ENCODE results near the gene PAK1.

Gene PAK1

DNA sequence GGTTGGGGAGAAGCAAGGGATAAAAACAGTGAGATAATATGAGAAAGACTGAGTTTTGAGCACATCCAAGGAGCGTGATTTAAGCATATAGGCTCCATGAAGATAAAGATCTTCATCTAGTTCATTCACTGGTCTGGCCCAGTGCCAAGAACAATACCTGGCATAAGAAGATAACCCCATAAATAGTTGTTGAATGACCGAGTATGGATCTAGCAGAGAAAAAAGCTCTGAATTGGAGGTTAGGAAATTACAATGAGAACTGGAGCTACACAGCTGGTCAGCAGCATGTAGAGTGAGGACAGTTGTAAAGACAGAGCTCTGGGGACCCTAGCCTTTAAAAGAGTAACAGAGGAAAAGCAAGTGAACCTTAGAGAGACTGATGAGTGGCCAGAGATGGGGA, 33.0 kb upstream of the PAK1 start:
- Histone ChIP-seq H3K9ac (ENCODE audit: low read length) (no peak overlapping the region), H3F3A (ENCODE audit: insufficient read depth) (no peaks in the 10 kb centered on the region), H3K79me2 (ENCODE audit: insufficient read depth, low read length) (no peaks in the 10 kb centered on the region), H3K27ac (ENCODE audit: low read depth, low read length) (no peak overlapping the region), H2AFZ (ENCODE audit: low read depth, low read length, severe bottlenecking) (no peak overlapping the region), H3K9me3 (ENCODE audit: insufficient read depth, low read length) (no peaks in the 10 kb centered on the region), H3K27me3 (ENCODE audit: low read length) (no peaks in the 10 kb centered on the region), H3K4me3 (ENCODE audit: insufficient read depth, low read length, poor library complexity, severe bottlenecking) (no peak overlapping the region), H3K4me2 (ENCODE audit: low read depth, low read length, poor library complexity, severe bottlenecking) (no peak overlapping the region), H3K36me3 (ENCODE audit: low read length) (no peaks in the 10 kb centered on the region), H3K9me2 (replicated peaks; ENCODE audit: insufficient read depth, low read length) (no peaks in the 10 kb centered on the region), H4K20me1 (ENCODE audit: low read depth, low read length) (no peaks in the 10 kb centered on the region)
- no peak for TF ChIP-seq EZH2phosphoT487 (conservative IDR thresholded peaks at IDR 0.05; ENCODE audit: low read length)
- TF ChIP-seq, protein P1, sequence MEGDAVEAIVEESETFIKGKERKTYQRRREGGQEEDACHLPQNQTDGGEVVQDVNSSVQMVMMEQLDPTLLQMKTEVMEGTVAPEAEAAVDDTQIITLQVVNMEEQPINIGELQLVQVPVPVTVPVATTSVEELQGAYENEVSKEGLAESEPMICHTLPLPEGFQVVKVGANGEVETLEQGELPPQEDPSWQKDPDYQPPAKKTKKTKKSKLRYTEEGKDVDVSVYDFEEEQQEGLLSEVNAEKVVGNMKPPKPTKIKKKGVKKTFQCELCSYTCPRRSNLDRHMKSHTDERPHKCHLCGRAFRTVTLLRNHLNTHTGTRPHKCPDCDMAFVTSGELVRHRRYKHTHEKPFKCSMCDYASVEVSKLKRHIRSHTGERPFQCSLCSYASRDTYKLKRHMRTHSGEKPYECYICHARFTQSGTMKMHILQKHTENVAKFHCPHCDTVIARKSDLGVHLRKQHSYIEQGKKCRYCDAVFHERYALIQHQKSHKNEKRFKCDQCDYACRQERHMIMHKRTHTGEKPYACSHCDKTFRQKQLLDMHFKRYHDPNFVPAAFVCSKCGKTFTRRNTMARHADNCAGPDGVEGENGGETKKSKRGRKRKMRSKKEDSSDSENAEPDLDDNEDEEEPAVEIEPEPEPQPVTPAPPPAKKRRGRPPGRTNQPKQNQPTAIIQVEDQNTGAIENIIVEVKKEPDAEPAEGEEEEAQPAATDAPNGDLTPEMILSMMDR (IDR thresholded peaks at IDR 0.05; ENCODE audit: insufficient read depth, low read length, poor library complexity, severe bottlenecking), result no peak

DNA sequence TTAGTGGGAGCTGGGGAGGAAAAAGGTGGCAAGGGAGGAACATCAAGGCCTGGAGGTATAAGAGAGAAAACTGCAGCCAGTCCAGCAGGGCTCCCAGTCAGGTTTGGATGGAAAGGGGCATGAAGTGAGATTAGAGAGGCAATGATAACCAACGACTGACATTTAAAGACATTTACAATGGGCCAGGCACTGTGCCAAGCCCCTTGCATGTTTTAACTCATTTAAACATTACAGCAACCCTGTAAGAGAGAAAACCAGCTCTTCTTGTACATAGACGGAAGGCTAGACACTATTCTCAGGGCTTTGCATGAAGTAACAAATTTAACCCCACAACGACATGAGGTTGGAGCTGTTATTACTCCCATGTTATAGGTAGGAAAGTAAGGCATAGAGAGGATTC, 32.1 kb upstream of the PAK1 start:
- no peak overlapping the region for H3K27ac ChIP-seq (ENCODE audit: low read depth, low read length)
- H3F3A ChIP-seq (ENCODE audit: insufficient read depth), result no peaks in the 10 kb centered on the region
- H2AFZ ChIP-seq (ENCODE audit: low read depth, low read length, severe bottlenecking), result no peak overlapping the region
- H3K9me3 ChIP-seq (ENCODE audit: insufficient read depth, low read length), result no peaks in the 10 kb centered on the region
- no peaks in the 10 kb centered on the region for H3K27me3 ChIP-seq (ENCODE audit: low read length)
- H3K4me2 ChIP-seq (ENCODE audit: low read depth, low read length, poor library complexity, severe bottlenecking), result no peak overlapping the region
- H3K9ac ChIP-seq (ENCODE audit: low read length), result no peak overlapping the region
- H3K4me3 ChIP-seq (ENCODE audit: insufficient read depth, low read length, poor library complexity, severe bottlenecking), result no peak overlapping the region
- TF ChIP-seq EZH2phosphoT487 (conservative IDR thresholded peaks at IDR 0.05; ENCODE audit: low read length), result no peak
- TF ChIP-seq, protein P1 (IDR thresholded peaks at IDR 0.05; ENCODE audit: insufficient read depth, low read length, poor library complexity, severe bottlenecking), result no peak
- H3K36me3 ChIP-seq (ENCODE audit: low read length), result no peaks in the 10 kb centered on the region
- H4K20me1 ChIP-seq (ENCODE audit: low read depth, low read length), result no peaks in the 10 kb centered on the region
- no peaks in the 10 kb centered on the region for H3K9me2 ChIP-seq (replicated peaks; ENCODE audit: insufficient read depth, low read length)
- H3K79me2 ChIP-seq (ENCODE audit: insufficient read depth, low read length), result no peaks in the 10 kb centered on the region

DNA sequence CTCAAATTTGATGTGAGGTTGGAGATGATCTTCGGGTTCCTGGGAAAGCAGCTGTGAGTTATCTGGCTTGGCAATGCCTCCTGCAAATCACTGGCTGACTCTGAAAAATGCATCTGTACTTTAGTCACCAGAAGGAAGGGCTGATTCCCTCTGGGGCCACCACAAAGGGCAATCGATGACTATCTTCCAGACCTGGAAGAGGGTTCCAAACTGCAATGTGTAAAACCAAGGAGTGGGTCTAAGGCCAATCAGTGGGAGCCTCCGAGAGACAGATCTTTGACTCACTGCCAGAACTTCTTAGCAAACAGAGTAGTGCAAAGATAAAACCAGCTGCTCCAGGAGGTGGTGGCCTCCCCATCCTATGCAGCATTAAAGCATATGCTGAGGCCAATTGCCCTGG, 29.1 kb upstream of the PAK1 start:
- Histone ChIP-seq H3K36me3 (ENCODE audit: low read length) (no peaks in the 10 kb centered on the region), H3K9me3 (ENCODE audit: insufficient read depth, low read length) (no peaks in the 10 kb centered on the region), H3K9me2 (replicated peaks; ENCODE audit: insufficient read depth, low read length) (no peaks in the 10 kb centered on the region), H3K27me3 (ENCODE audit: low read length) (no peaks in the 10 kb centered on the region), H3K4me3 (ENCODE audit: insufficient read depth, low read length, poor library complexity, severe bottlenecking) (no peak overlapping the region), H3K9ac (ENCODE audit: low read length) (no peak overlapping the region), H3K4me2 (ENCODE audit: low read depth, low read length, poor library complexity, severe bottlenecking) (no peak overlapping the region), H3F3A (ENCODE audit: insufficient read depth) (no peaks in the 10 kb centered on the region), H3K79me2 (ENCODE audit: insufficient read depth, low read length) (no peaks in the 10 kb centered on the region), H3K27ac (ENCODE audit: low read depth, low read length) (no peak overlapping the region), H2AFZ (ENCODE audit: low read depth, low read length, severe bottlenecking) (no peak overlapping the region), H4K20me1 (ENCODE audit: low read depth, low read length) (no peaks in the 10 kb centered on the region)
- TF ChIP-seq, protein P1 (IDR thresholded peaks at IDR 0.05; ENCODE audit: insufficient read depth, low read length, poor library complexity, severe bottlenecking), result no peak
- TF ChIP-seq EZH2phosphoT487 (conservative IDR thresholded peaks at IDR 0.05; ENCODE audit: low read length), result no peak

Data from SU-DHL-6 (cell line).